ENCODE measurements around the gene ARL16. TPM values are rescaled to one million over a fixed set of nuclear protein-coding genes. Genes with fewer than 3 reads are reported as not detected.

The ARL16 gene
- 22.4 and 40.7 TPM in 2 replicates for total RNA-seq (2014; rRNA removed; shearing (Covaris generic); ENCODE audit: low replicate concordance)

- Histone ChIP-seq H3K9me3 (ENCODE audit: low read length) (no peaks in the 10 kb centered on the region), H4K20me1 (ENCODE audit: insufficient read depth, low read depth, low read length) (peaks cover 28% of the 10 kb centered on the region), H3K27me3 (ENCODE audit: low read length) (no peaks in the 10 kb centered on the region), H3K4me1 (ENCODE audit: low read length) (peaks cover 23% of the 10 kb centered on the region), H3K27ac (ENCODE audit: low read length) (peak within 1 kb of the TSS; percentile 45; the same call in 1 of the 2 replicates), H3K79me2 (ENCODE audit: low read length) (peaks cover 57% of the 10 kb centered on the region), H3K4me2 (ENCODE audit: low read depth, low read length, poor library complexity, severe bottlenecking) (peak within 1 kb of the TSS; percentile 92), H3K36me3 (ENCODE audit: insufficient read depth, low read length) (peaks cover 15% of the 10 kb centered on the region; the same call in 1 of the 2 replicates), H3K9me2 (replicated peaks; ENCODE audit: insufficient read depth, low read length) (no peaks in the 10 kb centered on the region), H3K4me3 (ENCODE audit: low read length) (peak within 1 kb of the TSS; percentile 74), H3K9ac (ENCODE audit: low read length) (peak within 1 kb of the TSS; percentile 96), H2AFZ (ENCODE audit: low read length) (peak within 1 kb of the TSS; percentile 55; the same call in 1 of the 2 replicates)
- peak; percentile 100 for DNase-seq
Observed at GRCh38 chr17:81683584-81684441, at the start of gene ARL16, which contains the start of gene HGS. Gene ARL16, minus strand, starts transcription at chr17:81683797. Its CDS starts 44 bp downstream, at chr17:81683753. Gene HGS, plus strand, starts transcription at chr17:81684011. Its CDS starts 56 bp downstream, at chr17:81684067.

GRCh38 chr17:81727324-81728031 lies 43.9 kb upstream of the ARL16 start:
- Histone ChIP-seq H3K79me2 (ENCODE audit: low read length) (no peaks in the 10 kb centered on the region), H3K4me1 (ENCODE audit: low read length) (peaks cover 9% of the 10 kb centered on the region), H2AFZ (ENCODE audit: low read length) (no peak overlapping the region), H4K20me1 (ENCODE audit: insufficient read depth, low read depth, low read length) (no peaks in the 10 kb centered on the region), H3K9ac (ENCODE audit: low read length) (no peak overlapping the region), H3K4me2 (ENCODE audit: low read depth, low read length, poor library complexity, severe bottlenecking) (no peak overlapping the region), H3K27ac (ENCODE audit: low read length) (no peak overlapping the region), H3K9me2 (replicated peaks; ENCODE audit: insufficient read depth, low read length) (no peaks in the 10 kb centered on the region), H3K27me3 (ENCODE audit: low read length) (no peaks in the 10 kb centered on the region), H3K36me3 (ENCODE audit: insufficient read depth, low read length) (no peaks in the 10 kb centered on the region), H3K9me3 (ENCODE audit: low read length) (no peaks in the 10 kb centered on the region), H3K4me3 (ENCODE audit: low read length) (no peak overlapping the region)
- DNase-seq: no peak

- no peak overlapping the region for H3K4me2 ChIP-seq (ENCODE audit: low read depth, low read length, poor library complexity, severe bottlenecking)
- no peak overlapping the region for H2AFZ ChIP-seq (ENCODE audit: low read length)
- no peak overlapping the region for H3K9ac ChIP-seq (ENCODE audit: low read length)
- H3K9me2 ChIP-seq (replicated peaks; ENCODE audit: insufficient read depth, low read length): no peaks in the 10 kb centered on the region
- no peaks in the 10 kb centered on the region for H3K79me2 ChIP-seq (ENCODE audit: low read length)
- peaks cover 4% of the 10 kb centered on the region for H3K4me1 ChIP-seq (ENCODE audit: low read length)
- no peaks in the 10 kb centered on the region for H3K36me3 ChIP-seq (ENCODE audit: insufficient read depth, low read length)
- H3K27me3 ChIP-seq (ENCODE audit: low read length): no peaks in the 10 kb centered on the region
- peaks cover under 1% of the 10 kb centered on the region; the same call in 1 of the 2 replicates for H4K20me1 ChIP-seq (ENCODE audit: insufficient read depth, low read depth, low read length)
- H3K27ac ChIP-seq (ENCODE audit: low read length): no peak overlapping the region
- H3K4me3 ChIP-seq (ENCODE audit: low read length): no peak overlapping the region
- H3K9me3 ChIP-seq (ENCODE audit: low read length): no peaks in the 10 kb centered on the region
- no peak for DNase-seq
Observed at GRCh38 chr17:81726004-81726403, 42.4 kb upstream of the ARL16 start.

GRCh38 chr17:81725439-81725838 lies 41.8 kb upstream of the ARL16 start:
- Histone ChIP-seq H2AFZ (ENCODE audit: low read length) (no peak overlapping the region), H3K79me2 (ENCODE audit: low read length) (no peaks in the 10 kb centered on the region)

GRCh38 chr17:81723651-81724209 lies 40.1 kb upstream of the ARL16 start:
- H2AFZ ChIP-seq (ENCODE audit: low read length): no peak overlapping the region
- no peak overlapping the region for H3K27ac ChIP-seq (ENCODE audit: low read length)
- no peak overlapping the region for H3K4me2 ChIP-seq (ENCODE audit: low read depth, low read length, poor library complexity, severe bottlenecking)
- H3K4me3 ChIP-seq (ENCODE audit: low read length): no peak overlapping the region
- no peaks in the 10 kb centered on the region for H3K9me2 ChIP-seq (replicated peaks; ENCODE audit: insufficient read depth, low read length)
- no peaks in the 10 kb centered on the region for H3K36me3 ChIP-seq (ENCODE audit: insufficient read depth, low read length)
- no peaks in the 10 kb centered on the region for H3K79me2 ChIP-seq (ENCODE audit: low read length)
- H3K4me1 ChIP-seq (ENCODE audit: low read length): peaks cover 4% of the 10 kb centered on the region
- no peaks in the 10 kb centered on the region for H3K27me3 ChIP-seq (ENCODE audit: low read length)
- H4K20me1 ChIP-seq (ENCODE audit: insufficient read depth, low read depth, low read length): peaks cover 2% of the 10 kb centered on the region; the same call in 1 of the 2 replicates
- no peak overlapping the region for H3K9ac ChIP-seq (ENCODE audit: low read length)
- DNase-seq: no peak
- H3K9me3 ChIP-seq (ENCODE audit: low read length): no peaks in the 10 kb centered on the region

More at GRCh38 chr17:81725439-81725838, 41.8 kb upstream of the ARL16 start:
- Histone ChIP-seq H3K27me3 (ENCODE audit: low read length) (no peaks in the 10 kb centered on the region), H3K9me2 (replicated peaks; ENCODE audit: insufficient read depth, low read length) (no peaks in the 10 kb centered on the region), H4K20me1 (ENCODE audit: insufficient read depth, low read depth, low read length) (peaks cover 2% of the 10 kb centered on the region; the same call in 1 of the 2 replicates), H3K4me3 (ENCODE audit: low read length) (no peak overlapping the region), H3K9ac (ENCODE audit: low read length) (no peak overlapping the region), H3K27ac (ENCODE audit: low read length) (no peak overlapping the region), H3K4me1 (ENCODE audit: low read length) (peaks cover 4% of the 10 kb centered on the region), H3K9me3 (ENCODE audit: low read length) (no peaks in the 10 kb centered on the region), H3K36me3 (ENCODE audit: insufficient read depth, low read length) (no peaks in the 10 kb centered on the region), H3K4me2 (ENCODE audit: low read depth, low read length, poor library complexity, severe bottlenecking) (no peak overlapping the region)
- peak; percentile 72 for DNase-seq

- H3K4me1 ChIP-seq (ENCODE audit: low read length): peaks cover 4% of the 10 kb centered on the region
- H3K79me2 ChIP-seq (ENCODE audit: low read length): no peaks in the 10 kb centered on the region
- no peaks in the 10 kb centered on the region for H3K27me3 ChIP-seq (ENCODE audit: low read length)
- no peak overlapping the region for H3K9ac ChIP-seq (ENCODE audit: low read length)
- no peaks in the 10 kb centered on the region for H3K9me3 ChIP-seq (ENCODE audit: low read length)
- no peak for DNase-seq
- peaks cover 2% of the 10 kb centered on the region; the same call in 1 of the 2 replicates for H4K20me1 ChIP-seq (ENCODE audit: insufficient read depth, low read depth, low read length)
- H3K4me3 ChIP-seq (ENCODE audit: low read length): no peak overlapping the region
- H3K4me2 ChIP-seq (ENCODE audit: low read depth, low read length, poor library complexity, severe bottlenecking): no peak overlapping the region
- H3K9me2 ChIP-seq (replicated peaks; ENCODE audit: insufficient read depth, low read length): no peaks in the 10 kb centered on the region
- no peak overlapping the region for H2AFZ ChIP-seq (ENCODE audit: low read length)
- H3K36me3 ChIP-seq (ENCODE audit: insufficient read depth, low read length): no peaks in the 10 kb centered on the region
- no peak overlapping the region for H3K27ac ChIP-seq (ENCODE audit: low read length)
Observed at GRCh38 chr17:81722184-81723120, 38.9 kb upstream of the ARL16 start.

GRCh38 chr17:81720267-81721071 lies 36.9 kb upstream of the ARL16 start:
- DNase-seq: no peak
- no peaks in the 10 kb centered on the region for H3K27me3 ChIP-seq (ENCODE audit: low read length)
- no peaks in the 10 kb centered on the region for H3K9me3 ChIP-seq (ENCODE audit: low read length)
- H2AFZ ChIP-seq (ENCODE audit: low read length): no peak overlapping the region
- no peaks in the 10 kb centered on the region for H3K79me2 ChIP-seq (ENCODE audit: low read length)
- H3K4me1 ChIP-seq (ENCODE audit: low read length): peaks cover 3% of the 10 kb centered on the region
- no peak overlapping the region for H3K4me3 ChIP-seq (ENCODE audit: low read length)
- no peaks in the 10 kb centered on the region for H3K36me3 ChIP-seq (ENCODE audit: insufficient read depth, low read length)
- H4K20me1 ChIP-seq (ENCODE audit: insufficient read depth, low read depth, low read length): peaks cover 2% of the 10 kb centered on the region; the same call in 1 of the 2 replicates
- no peak overlapping the region for H3K4me2 ChIP-seq (ENCODE audit: low read depth, low read length, poor library complexity, severe bottlenecking)
- no peak overlapping the region for H3K27ac ChIP-seq (ENCODE audit: low read length)
- no peak overlapping the region for H3K9ac ChIP-seq (ENCODE audit: low read length)
- H3K9me2 ChIP-seq (replicated peaks; ENCODE audit: insufficient read depth, low read length): no peaks in the 10 kb centered on the region

Data from Karpas-422 (cell line).